Vagina (tissue), 2 donors: Measurements from ENCODE around the gene IMP3.

Source experiments
- CTCF ChIP-seq, 3 experiments: fragments of 450-650 bp in 2 of 3; fragments of 200-600 bp in 1 of 3; sonication (generic) in 1 of 3; IDR thresholded peaks; one replicate each; pipeline ENCODE4 v1.5.1; 2017 to 2019; ENCODE audit warnings: antibody characterized with exemption in 3 of 3, mild to moderate bottlenecking in 2 of 3, moderate library complexity in 2 of 3
- POLR2A ChIP-seq, 2 donors: fragments of 450-650 bp; IDR thresholded peaks; one replicate each; pipeline ENCODE4 v1.6.1; 2017; ENCODE audit warnings: antibody characterized with exemption in 2 of 2, mild to moderate bottlenecking in 2 of 2, moderate library complexity in 2 of 2

- TF ChIP-seq CTCF (IDR thresholded peaks at IDR 0.05) (no peak), POLR2A (IDR thresholded peaks at IDR 0.05) (no peak)
Measured at GRCh38 chr15:75655931-75656330, 15.9 kb upstream of the IMP3 start.
